Measurements from ENCODE around the gene DHRSX.

Gene DHRSX

GRCh38 chrX:2336181-2336580 is 164.6 kb downstream of the DHRSX start:
- TF ChIP-seq CTCF (IDR thresholded peaks at IDR 0.05; ENCODE audit: low read depth, low read length, missing control alignments), result no peak
- no peak overlapping the region for H3K4me3 ChIP-seq (ENCODE audit: low read depth, low read length)
- H3K36me3 ChIP-seq (replicated peaks), result no peaks in the 10 kb centered on the region
- H3K27me3 ChIP-seq (replicated peaks), result no peaks in the 10 kb centered on the region
- in situ Hi-C loops (cut with HindIII; ENCODE audit: low pct_ligation_motif_present, low sequenced_read_pairs), result no loop called here
- DNase-seq, result peak; percentile 9
- H3K27ac ChIP-seq, result no peak overlapping the region

GRCh38 chrX:2334237-2334636 is 166.5 kb downstream of the DHRSX start:
- DNase-seq, result peak; percentile 61
- no peak for TF ChIP-seq CTCF (IDR thresholded peaks at IDR 0.05; ENCODE audit: low read depth, low read length, missing control alignments)
- in situ Hi-C loops (cut with HindIII; ENCODE audit: low pct_ligation_motif_present, low sequenced_read_pairs), result no loop called here
- no peaks in the 10 kb centered on the region for H3K36me3 ChIP-seq (replicated peaks)
- no peak overlapping the region for H3K4me3 ChIP-seq (ENCODE audit: low read depth, low read length)
- H3K27me3 ChIP-seq (replicated peaks), result no peaks in the 10 kb centered on the region
- H3K27ac ChIP-seq, result no peak overlapping the region

GRCh38 chrX:2332252-2332651 is 168.5 kb downstream of the DHRSX start:
- TF ChIP-seq CTCF (IDR thresholded peaks at IDR 0.05; ENCODE audit: low read depth, low read length, missing control alignments), result no peak
- in situ Hi-C loops (cut with HindIII; ENCODE audit: low pct_ligation_motif_present, low sequenced_read_pairs), result no loop called here
- no peak for DNase-seq
- Histone ChIP-seq H3K27me3 (replicated peaks) (no peaks in the 10 kb centered on the region), H3K4me3 (ENCODE audit: low read depth, low read length) (no peak overlapping the region), H3K27ac (no peak overlapping the region), H3K36me3 (replicated peaks) (no peaks in the 10 kb centered on the region)

- TF ChIP-seq CTCF (IDR thresholded peaks at IDR 0.05; ENCODE audit: low read depth, low read length, missing control alignments), result no peak
- Histone ChIP-seq H3K27me3 (replicated peaks) (no peaks in the 10 kb centered on the region), H3K4me3 (ENCODE audit: low read depth, low read length) (no peak overlapping the region), H3K36me3 (replicated peaks) (no peaks in the 10 kb centered on the region), H3K27ac (no peak overlapping the region)
- in situ Hi-C loops (cut with HindIII; ENCODE audit: low pct_ligation_motif_present, low sequenced_read_pairs), result no loop called here
- DNase-seq, result no peak
Measured at GRCh38 chrX:2330910-2331309, 169.9 kb downstream of the DHRSX start.

- no peak overlapping the region for H3K27ac ChIP-seq
- DNase-seq, result no peak
- no peaks in the 10 kb centered on the region for H3K36me3 ChIP-seq (replicated peaks)
- no peak for TF ChIP-seq CTCF (IDR thresholded peaks at IDR 0.05; ENCODE audit: low read depth, low read length, missing control alignments)
- H3K27me3 ChIP-seq (replicated peaks), result no peaks in the 10 kb centered on the region
- no peak overlapping the region for H3K4me3 ChIP-seq (ENCODE audit: low read depth, low read length)
- in situ Hi-C loops (cut with HindIII; ENCODE audit: low pct_ligation_motif_present, low sequenced_read_pairs), result no loop called here
Measured at GRCh38 chrX:2330487-2330886, 170.3 kb downstream of the DHRSX start.

GRCh38 chrX:2327423-2327822 is 173.4 kb downstream of the DHRSX start:
- in situ Hi-C loops (cut with HindIII; ENCODE audit: low pct_ligation_motif_present, low sequenced_read_pairs), result no loop called here

More at GRCh38 chrX:2327423-2327822, 173.4 kb downstream of the DHRSX start:
- DNase-seq, result no peak
- H3K4me3 ChIP-seq (ENCODE audit: low read depth, low read length), result no peak overlapping the region
- no peaks in the 10 kb centered on the region for H3K36me3 ChIP-seq (replicated peaks)
- no peak overlapping the region for H3K27ac ChIP-seq
- no peaks in the 10 kb centered on the region for H3K27me3 ChIP-seq (replicated peaks)
- TF ChIP-seq CTCF (IDR thresholded peaks at IDR 0.05; ENCODE audit: low read depth, low read length, missing control alignments), result no peak

Data from brain microvascular endothelial cell (primary cell).